HEK293 (cell line): Measurements from ENCODE around the gene RTL9.

ENCODE experiments used
- FEZF1 ChIP-seq: fragments of 450-650 bp; formaldehyde crosslinking; IDR thresholded peaks from 2 replicates; pipeline ENCODE4 v1.5.1; 2016; ENCODE audit warnings: missing biosample characterization, missing genetic modification characterization
- GLI2 ChIP-seq: fragments of 450-650 bp; formaldehyde crosslinking; IDR thresholded peaks from 2 replicates; pipeline ENCODE4; 2017; ENCODE audit warnings: missing biosample characterization, missing genetic modification characterization, low read depth, borderline replicate concordance
- IKZF3 ChIP-seq: fragments of 450-650 bp; IDR thresholded peaks from 2 replicates; pipeline ENCODE4 v1.5.0; 2018; ENCODE audit warnings: missing biosample characterization, mild to moderate bottlenecking, missing genetic modification characterization, moderate library complexity
- KLF1 ChIP-seq: fragments of 450-650 bp; formaldehyde crosslinking; IDR thresholded peaks from 2 replicates; pipeline ENCODE4 v1.5.1; 2016; ENCODE audit warnings: missing biosample characterization, missing genetic modification characterization
- KLF10 ChIP-seq: fragments of 450-650 bp; IDR thresholded peaks from 2 replicates; pipeline ENCODE4 v1.5.1; 2018; ENCODE audit warnings: missing biosample characterization, mild to moderate bottlenecking, missing genetic modification characterization
- KLF8 ChIP-seq: fragments of 450-650 bp; formaldehyde crosslinking; IDR thresholded peaks from 2 replicates; pipeline ENCODE4 v1.5.1; 2016; ENCODE audit warnings: missing biosample characterization, missing genetic modification characterization
- OVOL3 ChIP-seq: fragments of 450-650 bp; formaldehyde crosslinking; IDR thresholded peaks from 2 replicates; pipeline ENCODE4 v1.5.1; 2016; ENCODE audit warnings: missing biosample characterization, missing genetic modification characterization
- TRIM28 ChIP-seq: IDR thresholded peaks from 2 replicates; pipeline ENCODE4 v1.6.1; 2011; ENCODE audit warnings: low read length, control low read depth, borderline replicate concordance
- YY2 ChIP-seq: fragments of 450-650 bp; formaldehyde crosslinking; IDR thresholded peaks from 2 replicates; pipeline ENCODE4 v1.5.1; 2016; ENCODE audit warnings: missing biosample characterization, missing genetic modification characterization
- ZBTB20 ChIP-seq: fragments of 450-650 bp; formaldehyde crosslinking; IDR thresholded peaks from 2 replicates; pipeline ENCODE4 v1.5.1; 2016; ENCODE audit warnings: missing biosample characterization, missing genetic modification characterization
- ZFHX2 ChIP-seq: fragments of 450-650 bp; formaldehyde crosslinking; conservative IDR thresholded peaks from 2 replicates; pipeline ENCODE4 v1.5.1; 2016; ENCODE audit warnings: missing biosample characterization, missing genetic modification characterization
- ZFP3 ChIP-seq: fragments of 450-650 bp; formaldehyde crosslinking; IDR thresholded peaks from 2 replicates; pipeline ENCODE4 v1.5.1; 2016; ENCODE audit warnings: low read depth, missing biosample characterization, missing genetic modification characterization
- ZIC2 ChIP-seq: fragments of 450-650 bp; formaldehyde crosslinking; IDR thresholded peaks from 2 replicates; pipeline ENCODE4 v1.5.1; 2016; ENCODE audit warnings: missing biosample characterization, missing genetic modification characterization
- ZNF10 ChIP-seq: fragments of 450-650 bp; formaldehyde crosslinking; IDR thresholded peaks from 2 replicates; pipeline ENCODE4 v1.5.1; 2017; ENCODE audit warnings: missing biosample characterization, missing genetic modification characterization
- ZNF133 ChIP-seq: fragments of 450-650 bp; formaldehyde crosslinking; IDR thresholded peaks from 2 replicates; pipeline ENCODE4 v1.5.1; 2016; ENCODE audit warnings: missing biosample characterization, missing genetic modification characterization
- ZNF146 ChIP-seq: fragments of 450-650 bp; formaldehyde crosslinking; IDR thresholded peaks from 2 replicates; pipeline ENCODE4 v1.5.1; 2016; ENCODE audit warnings: missing biosample characterization, missing genetic modification characterization
- ZNF169 ChIP-seq: fragments of 450-650 bp; formaldehyde crosslinking; IDR thresholded peaks from 2 replicates; pipeline ENCODE4 v1.5.1; 2016; ENCODE audit warnings: missing biosample characterization, missing genetic modification characterization
- ZNF19 ChIP-seq: fragments of 450-650 bp; formaldehyde crosslinking; IDR thresholded peaks from 2 replicates; pipeline ENCODE4; 2016; ENCODE audit warnings: missing biosample characterization, missing genetic modification characterization, low read depth
- ZNF335 ChIP-seq: fragments of 450-650 bp; formaldehyde crosslinking; conservative IDR thresholded peaks from 2 replicates; pipeline ENCODE4 v1.5.1; 2016; ENCODE audit warnings: missing biosample characterization, missing genetic modification characterization
- ZNF354C ChIP-seq: fragments of 450-650 bp; formaldehyde crosslinking; IDR thresholded peaks from 2 replicates; pipeline ENCODE4 v1.5.1; 2016; ENCODE audit warnings: missing biosample characterization, missing genetic modification characterization, low read depth, borderline replicate concordance
- ZNF391 ChIP-seq: fragments of 450-650 bp; formaldehyde crosslinking; IDR thresholded peaks from 2 replicates; pipeline ENCODE4 v1.5.1; 2016; ENCODE audit warnings: low read depth, missing biosample characterization, missing genetic modification characterization, borderline replicate concordance
- ZNF394 ChIP-seq: fragments of 450-650 bp; formaldehyde crosslinking; IDR thresholded peaks from 2 replicates; pipeline ENCODE4 v1.5.1; 2016; ENCODE audit warnings: missing biosample characterization, missing genetic modification characterization, mild to moderate bottlenecking, moderate library complexity, borderline replicate concordance
- ZNF426 ChIP-seq: fragments of 450-650 bp; formaldehyde crosslinking; IDR thresholded peaks from 2 replicates; pipeline ENCODE4 v1.5.1; 2017; ENCODE audit warnings: missing biosample characterization, missing genetic modification characterization, mild to moderate bottlenecking, inconsistent platforms, moderate library complexity
- ZNF48 ChIP-seq: fragments of 450-650 bp; formaldehyde crosslinking; IDR thresholded peaks from 2 replicates; pipeline ENCODE4 v1.5.1; 2016; ENCODE audit warnings: missing biosample characterization, missing genetic modification characterization
- ZNF510 ChIP-seq: fragments of 450-650 bp; formaldehyde crosslinking; IDR thresholded peaks from 2 replicates; pipeline ENCODE4 v1.5.1; 2018; ENCODE audit warnings: mild to moderate bottlenecking, missing genetic modification characterization, missing biosample characterization; ENCODE audit not compliant: insufficient replicate concordance
- ZNF544 ChIP-seq: fragments of 450-650 bp; formaldehyde crosslinking; IDR thresholded peaks from 2 replicates; pipeline ENCODE4 v1.5.0; 2017; ENCODE audit warnings: missing biosample characterization, missing genetic modification characterization
- ZNF548 ChIP-seq: fragments of 450-650 bp; formaldehyde crosslinking; IDR thresholded peaks from 2 replicates; pipeline ENCODE4 v1.5.1; 2016; ENCODE audit warnings: missing biosample characterization, missing genetic modification characterization
- ZNF555 ChIP-seq: fragments of 450-650 bp; formaldehyde crosslinking; conservative IDR thresholded peaks from 2 replicates; pipeline ENCODE4 v1.5.1; 2017; ENCODE audit warnings: missing biosample characterization, mild to moderate bottlenecking, missing genetic modification characterization, inconsistent platforms
- ZNF558 ChIP-seq: fragments of 450-650 bp; formaldehyde crosslinking; IDR thresholded peaks from 2 replicates; pipeline ENCODE4 v1.5.1; 2016; ENCODE audit warnings: missing biosample characterization, missing genetic modification characterization
- ZNF561 ChIP-seq: fragments of 450-650 bp; IDR thresholded peaks from 2 replicates; pipeline ENCODE4 v1.5.1; 2018; ENCODE audit warnings: missing biosample characterization, missing genetic modification characterization, borderline replicate concordance
- ZNF843 ChIP-seq: fragments of 450-650 bp; formaldehyde crosslinking; IDR thresholded peaks from 2 replicates; pipeline ENCODE4 v1.5.1; 2016; ENCODE audit warnings: missing biosample characterization, missing genetic modification characterization
- ZSCAN16 ChIP-seq: fragments of 450-650 bp; formaldehyde crosslinking; IDR thresholded peaks from 2 replicates; pipeline ENCODE4 v1.5.1; 2016; ENCODE audit warnings: missing biosample characterization, missing genetic modification characterization
- TF ChIP-seq, protein P1 (sequence below): fragments of 450-650 bp; formaldehyde crosslinking; IDR thresholded peaks from 2 replicates; pipeline ENCODE4 v1.5.1; 2016; ENCODE audit warnings: missing biosample characterization, missing genetic modification characterization
- TF ChIP-seq, protein P2 (sequence below): fragments of 450-650 bp; formaldehyde crosslinking; IDR thresholded peaks from 2 replicates; pipeline ENCODE4 v1.5.1; 2016; ENCODE audit warnings: missing biosample characterization, missing genetic modification characterization
- TF ChIP-seq, protein P3 (sequence below): fragments of 450-650 bp; formaldehyde crosslinking; IDR thresholded peaks from 2 replicates; pipeline ENCODE4 v1.5.1; 2016; ENCODE audit warnings: missing biosample characterization, missing genetic modification characterization
- TF ChIP-seq, protein P4 (sequence below): fragments of 450-650 bp; formaldehyde crosslinking; IDR thresholded peaks from 2 replicates; pipeline ENCODE4 v1.5.1; 2017; ENCODE audit warnings: missing biosample characterization, missing genetic modification characterization

Gene RTL9

DNA sequence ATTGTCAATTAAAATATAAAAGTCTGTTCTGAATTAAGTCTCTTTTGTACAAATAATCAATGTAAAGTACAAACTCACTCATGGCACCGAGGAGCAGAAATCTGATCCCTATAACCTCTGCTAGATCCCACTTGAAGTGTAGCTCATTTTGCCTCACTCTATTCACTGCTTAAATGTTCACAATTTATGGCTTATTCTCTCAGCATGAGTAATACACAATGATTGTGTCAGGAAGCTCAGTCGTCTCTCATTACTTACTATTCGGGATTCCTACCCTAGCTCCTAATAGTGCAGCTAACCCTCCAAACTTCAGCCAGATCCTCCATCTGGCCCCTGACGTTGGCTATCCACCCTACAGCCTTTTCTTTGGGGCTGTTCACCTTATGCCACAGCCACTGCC, 36.0 kb upstream of the RTL9 start (continued):
- TF ChIP-seq IKZF3 (tag by site-specific recombination) (0 out of 2 replicates have a peak, but pooled peaks have one; percentile 52), ZNF391 (no peak), ZNF146 (no peak), ZFP3 (no peak), OVOL3 (tag by site-specific recombination) (no peak), ZNF555 (tag by site-specific recombination) (no peak), KLF10 (tag by site-specific recombination) (no peak), ZSCAN16 (tag by site-specific recombination) (no peak), ZNF133 (tag by site-specific recombination) (no peak), ZNF843 (tag by site-specific recombination) (peak; percentile 27; the same call in 1 of the 2 replicates), ZNF544 (tag by site-specific recombination) (no peak), ZNF169 (tag by site-specific recombination) (no peak), ZBTB20 (tag by site-specific recombination) (peak; percentile 40; the same call in 1 of the 2 replicates), ZNF48 (tag by site-specific recombination) (no peak), ZNF426 (tag by site-specific recombination) (no peak), ZIC2 (tag by site-specific recombination) (no peak), ZNF354C (tag by site-specific recombination) (no peak), FEZF1 (tag by site-specific recombination) (peak; percentile 96), ZNF19 (tag by site-specific recombination) (no peak), GLI2 (tag by site-specific recombination) (0 out of 2 replicates have a peak, but pooled peaks have one; percentile 21), ZNF548 (tag by site-specific recombination) (no peak), ZNF558 (no peak), TRIM28 (peak; percentile 74; the same call in 1 of the 2 replicates), ZNF561 (no peak), ZNF394 (tag by site-specific recombination) (no peak), KLF1 (tag by site-specific recombination) (no peak), ZNF510 (tag by site-specific recombination) (no peak), KLF8 (tag by site-specific recombination) (no peak), ZNF10 (tag by site-specific recombination) (peak; percentile 38; the same call in 1 of the 2 replicates), ZFHX2 (no peak), ZNF335 (tag by site-specific recombination) (peak; percentile 36; the same call in 1 of the 2 replicates), YY2 (tag by site-specific recombination) (no peak)
- TF ChIP-seq, protein P1, sequence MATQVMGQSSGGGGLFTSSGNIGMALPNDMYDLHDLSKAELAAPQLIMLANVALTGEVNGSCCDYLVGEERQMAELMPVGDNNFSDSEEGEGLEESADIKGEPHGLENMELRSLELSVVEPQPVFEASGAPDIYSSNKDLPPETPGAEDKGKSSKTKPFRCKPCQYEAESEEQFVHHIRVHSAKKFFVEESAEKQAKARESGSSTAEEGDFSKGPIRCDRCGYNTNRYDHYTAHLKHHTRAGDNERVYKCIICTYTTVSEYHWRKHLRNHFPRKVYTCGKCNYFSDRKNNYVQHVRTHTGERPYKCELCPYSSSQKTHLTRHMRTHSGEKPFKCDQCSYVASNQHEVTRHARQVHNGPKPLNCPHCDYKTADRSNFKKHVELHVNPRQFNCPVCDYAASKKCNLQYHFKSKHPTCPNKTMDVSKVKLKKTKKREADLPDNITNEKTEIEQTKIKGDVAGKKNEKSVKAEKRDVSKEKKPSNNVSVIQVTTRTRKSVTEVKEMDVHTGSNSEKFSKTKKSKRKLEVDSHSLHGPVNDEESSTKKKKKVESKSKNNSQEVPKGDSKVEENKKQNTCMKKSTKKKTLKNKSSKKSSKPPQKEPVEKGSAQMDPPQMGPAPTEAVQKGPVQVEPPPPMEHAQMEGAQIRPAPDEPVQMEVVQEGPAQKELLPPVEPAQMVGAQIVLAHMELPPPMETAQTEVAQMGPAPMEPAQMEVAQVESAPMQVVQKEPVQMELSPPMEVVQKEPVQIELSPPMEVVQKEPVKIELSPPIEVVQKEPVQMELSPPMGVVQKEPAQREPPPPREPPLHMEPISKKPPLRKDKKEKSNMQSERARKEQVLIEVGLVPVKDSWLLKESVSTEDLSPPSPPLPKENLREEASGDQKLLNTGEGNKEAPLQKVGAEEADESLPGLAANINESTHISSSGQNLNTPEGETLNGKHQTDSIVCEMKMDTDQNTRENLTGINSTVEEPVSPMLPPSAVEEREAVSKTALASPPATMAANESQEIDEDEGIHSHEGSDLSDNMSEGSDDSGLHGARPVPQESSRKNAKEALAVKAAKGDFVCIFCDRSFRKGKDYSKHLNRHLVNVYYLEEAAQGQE (tag by site-specific recombination): no peak
- TF ChIP-seq, protein P2, sequence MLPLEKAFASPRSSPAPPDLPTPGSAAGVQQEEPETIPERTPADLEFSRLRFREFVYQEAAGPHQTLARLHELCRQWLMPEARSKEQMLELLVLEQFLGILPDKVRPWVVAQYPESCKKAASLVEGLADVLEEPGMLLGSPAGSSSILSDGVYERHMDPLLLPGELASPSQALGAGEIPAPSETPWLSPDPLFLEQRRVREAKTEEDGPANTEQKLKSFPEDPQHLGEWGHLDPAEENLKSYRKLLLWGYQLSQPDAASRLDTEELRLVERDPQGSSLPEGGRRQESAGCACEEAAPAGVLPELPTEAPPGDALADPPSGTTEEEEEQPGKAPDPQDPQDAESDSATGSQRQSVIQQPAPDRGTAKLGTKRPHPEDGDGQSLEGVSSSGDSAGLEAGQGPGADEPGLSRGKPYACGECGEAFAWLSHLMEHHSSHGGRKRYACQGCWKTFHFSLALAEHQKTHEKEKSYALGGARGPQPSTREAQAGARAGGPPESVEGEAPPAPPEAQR (tag by site-specific recombination): no peak
- TF ChIP-seq, protein P3, sequence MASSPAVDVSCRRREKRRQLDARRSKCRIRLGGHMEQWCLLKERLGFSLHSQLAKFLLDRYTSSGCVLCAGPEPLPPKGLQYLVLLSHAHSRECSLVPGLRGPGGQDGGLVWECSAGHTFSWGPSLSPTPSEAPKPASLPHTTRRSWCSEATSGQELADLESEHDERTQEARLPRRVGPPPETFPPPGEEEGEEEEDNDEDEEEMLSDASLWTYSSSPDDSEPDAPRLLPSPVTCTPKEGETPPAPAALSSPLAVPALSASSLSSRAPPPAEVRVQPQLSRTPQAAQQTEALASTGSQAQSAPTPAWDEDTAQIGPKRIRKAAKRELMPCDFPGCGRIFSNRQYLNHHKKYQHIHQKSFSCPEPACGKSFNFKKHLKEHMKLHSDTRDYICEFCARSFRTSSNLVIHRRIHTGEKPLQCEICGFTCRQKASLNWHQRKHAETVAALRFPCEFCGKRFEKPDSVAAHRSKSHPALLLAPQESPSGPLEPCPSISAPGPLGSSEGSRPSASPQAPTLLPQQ (tag by site-specific recombination): no peak
- TF ChIP-seq, protein P4, sequence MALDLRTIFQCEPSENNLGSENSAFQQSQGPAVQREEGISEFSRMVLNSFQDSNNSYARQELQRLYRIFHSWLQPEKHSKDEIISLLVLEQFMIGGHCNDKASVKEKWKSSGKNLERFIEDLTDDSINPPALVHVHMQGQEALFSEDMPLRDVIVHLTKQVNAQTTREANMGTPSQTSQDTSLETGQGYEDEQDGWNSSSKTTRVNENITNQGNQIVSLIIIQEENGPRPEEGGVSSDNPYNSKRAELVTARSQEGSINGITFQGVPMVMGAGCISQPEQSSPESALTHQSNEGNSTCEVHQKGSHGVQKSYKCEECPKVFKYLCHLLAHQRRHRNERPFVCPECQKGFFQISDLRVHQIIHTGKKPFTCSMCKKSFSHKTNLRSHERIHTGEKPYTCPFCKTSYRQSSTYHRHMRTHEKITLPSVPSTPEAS: no peak
